ENCODE data around the gene HSP90AB1. TPM values are rescaled to one million over a fixed set of nuclear protein-coding genes. Genes with fewer than 3 reads are reported as not detected.

The HSP90AB1 gene
- total RNA-seq, 1 experiment from 2014 or later, result 1,986 TPM

GRCh38 chr6:44273617-44274016 lies 26.7 kb downstream of the HSP90AB1 start:
- no peak overlapping the region for H4K8ac ChIP-seq (replicated peaks; ENCODE audit: insufficient read length, low read depth, low read length)
- no peaks in the 10 kb centered on the region for H3K79me1 ChIP-seq (ENCODE audit: insufficient read depth, low read depth, low read length, poor library complexity, severe bottlenecking)
- H3K79me2 ChIP-seq (ENCODE audit: insufficient read depth, low read length), result no peaks in the 10 kb centered on the region
- H2BK20ac ChIP-seq (ENCODE audit: low read depth, low read length, poor library complexity, severe bottlenecking), result no peak overlapping the region
- Mint-ChIP-seq H3K4me1 (peaks cover 23 to 37% of the 10 kb centered on the region in 2 experiments), H3K9me3 (no peaks in the 10 kb centered on the region), H3K27me3 (ENCODE audit: low read depth) (peaks cover 20% of the 10 kb centered on the region), H3K27ac (no peak overlapping the region), H3K4me3 (no peak overlapping the region), H3K36me3 (ENCODE audit: insufficient read depth in 1 of 3, low read depth in 3 of 3) (no peaks in the 10 kb centered on the region; a peak in 1 of 7 replicates)
- no peak for DNase-seq
- H3K56ac ChIP-seq (ENCODE audit: insufficient read length, low read depth, low read length), result no peak overlapping the region
- no peak overlapping the region for H3K4ac ChIP-seq (ENCODE audit: low read depth, low read length)
- no peak overlapping the region for H3K23ac ChIP-seq (ENCODE audit: insufficient read length, low read depth, low read length)
- peaks cover 5% of the 10 kb centered on the region for H3K23me2 ChIP-seq (ENCODE audit: insufficient read length, low read depth, low read length, poor library complexity, severe bottlenecking)
- H3K14ac ChIP-seq (ENCODE audit: insufficient read depth, low read length), result no peak overlapping the region
- H3K4me1 ChIP-seq (ENCODE audit: insufficient read depth, low read length), result peaks cover 10% of the 10 kb centered on the region; the same call in 1 of the 2 replicates
- H4K20me1 ChIP-seq (ENCODE audit: control insufficient read depth, insufficient read depth, insufficient read length), result peaks cover 3% of the 10 kb centered on the region
- no peak overlapping the region for H3K18ac ChIP-seq (ENCODE audit: insufficient read length, low read depth, low read length)
- no peak overlapping the region for H4K91ac ChIP-seq (ENCODE audit: insufficient read length, low read depth, low read length)
- no peak overlapping the region for H2BK120ac ChIP-seq (ENCODE audit: low read depth, low read length, poor library complexity, severe bottlenecking)
- WGBS (ENCODE audit: extremely low coverage, insufficient read length, low lambda C conversion rate), result no CpG with 5 or more reads among the region's 1 CpG
- no peak overlapping the region for H2AFZ ChIP-seq (ENCODE audit: low read length)
- no peak overlapping the region for H2AK5ac ChIP-seq (ENCODE audit: insufficient read length, low read length)
- H3K27ac ChIP-seq (ENCODE audit: insufficient read length, low read depth, low read length), result no peak overlapping the region
- no peak overlapping the region for H3K9ac ChIP-seq (ENCODE audit: extremely low read depth, insufficient read length, low read length)
- no peak overlapping the region for H2BK12ac ChIP-seq (ENCODE audit: insufficient read length, low read depth, low read length)
- H3K27me3 ChIP-seq (ENCODE audit: insufficient read depth, low read length), result peaks cover 7% of the 10 kb centered on the region; the same call in 1 of the 2 replicates
- no peak overlapping the region for H2BK15ac ChIP-seq (ENCODE audit: low read depth, low read length)
- H3K4me2 ChIP-seq (ENCODE audit: insufficient read depth, insufficient read length, low read length), result no peak overlapping the region
- no peak overlapping the region for H2BK5ac ChIP-seq (ENCODE audit: insufficient read length, low read length)
- no peak overlapping the region for H4K5ac ChIP-seq (ENCODE audit: insufficient read length, low read depth, low read length)
- H3K9me3 ChIP-seq (ENCODE audit: control insufficient read depth, low read depth, low read length), result no peaks in the 10 kb centered on the region
- H3T11ph ChIP-seq (ENCODE audit: low read length), result no peak overlapping the region
- no peak for TF ChIP-seq CTCF (conservative IDR thresholded peaks at IDR 0.05)
